Trophoblast cell (in vitro differentiated cells and primary cell): ENCODE results near the gene FBXO5.

ENCODE experiments used
- DNase-seq, 2 donors: peaks; one replicate each; pipeline ENCODE4 v3.0.0-alpha.2; 2016
- H2AFZ ChIP-seq: 2 replicates; pipeline ENCODE4 v1.6.1; 2013; ENCODE audit warnings: low read length, moderate library complexity, mild to moderate bottlenecking; ENCODE audit not compliant: insufficient read depth, poor library complexity
- H2AK5ac ChIP-seq: 2 replicates; pipeline ENCODE4 v1.6.1; 2013; ENCODE audit warnings: mild to moderate bottlenecking, low read length
- H2BK120ac ChIP-seq: 2 replicates; pipeline ENCODE4 v1.6.1; 2013; ENCODE audit warnings: low read length, mild to moderate bottlenecking, moderate library complexity; ENCODE audit not compliant: insufficient read depth, poor library complexity
- H2BK12ac ChIP-seq: 2 replicates; pipeline ENCODE4 v1.6.1; 2013; ENCODE audit warnings: mild to moderate bottlenecking, low read length, moderate library complexity
- H2BK5ac ChIP-seq: 2 replicates; pipeline ENCODE4 v1.6.1; 2013; ENCODE audit warnings: low read length, low read depth, moderate library complexity, mild to moderate bottlenecking; ENCODE audit not compliant: poor library complexity
- H3K14ac ChIP-seq: 2 replicates; pipeline ENCODE4 v1.6.1; 2013; ENCODE audit warnings: mild to moderate bottlenecking, low read length
- H3K18ac ChIP-seq: 2 replicates; pipeline ENCODE4 v1.6.1; 2013; ENCODE audit warnings: mild to moderate bottlenecking, low read length
- H3K23ac ChIP-seq: 2 replicates; pipeline ENCODE4 v1.6.1; 2013; ENCODE audit warnings: low read length
- H3K27ac ChIP-seq: 2 replicates; pipeline ENCODE4 v1.5.1; 2013; ENCODE audit warnings: low read depth, mild to moderate bottlenecking, inconsistent platforms, low read length, moderate library complexity
- H3K27me3 ChIP-seq: 2 replicates; pipeline ENCODE4 v1.6.1; 2013; ENCODE audit warnings: inconsistent platforms, mild to moderate bottlenecking, low read length, moderate library complexity; ENCODE audit not compliant: insufficient read depth
- H3K36me3 ChIP-seq, 2 experiments: 1 replicate in 1 of 2; 2 replicates in 1 of 2; pipeline ENCODE4 v1.6.1; 2013; ENCODE audit warnings: low read length in 2 of 2, mild to moderate bottlenecking in 2 of 2, moderate library complexity in 1 of 2; ENCODE audit not compliant: insufficient read depth in 2 of 2, control insufficient read depth in 1 of 2
- H3K4ac ChIP-seq: 2 replicates; pipeline ENCODE4 v1.6.1; 2013; ENCODE audit warnings: low read depth, mild to moderate bottlenecking, low read length, moderate library complexity
- H3K4me1 ChIP-seq, 2 experiments: 1 replicate in 1 of 2; 2 replicates in 1 of 2; pipeline ENCODE4 v1.6.1; 2013; ENCODE audit warnings: low read length in 2 of 2, mild to moderate bottlenecking in 2 of 2, moderate library complexity in 1 of 2; ENCODE audit not compliant: insufficient read depth in 2 of 2, control insufficient read depth in 1 of 2
- H3K4me2 ChIP-seq: 2 replicates; pipeline ENCODE4 v1.6.1; 2013; ENCODE audit warnings: inconsistent platforms, mild to moderate bottlenecking, low read length, moderate library complexity
- H3K4me3 ChIP-seq: 2 replicates; pipeline ENCODE4 v1.5.1; 2013; ENCODE audit warnings: mild to moderate bottlenecking, low read depth, low read length, inconsistent platforms
- H3K79me1 ChIP-seq: one replicate; pipeline ENCODE4 v1.6.1; 2013; ENCODE audit warnings: low read length
- H3K79me2 ChIP-seq: 2 replicates; pipeline ENCODE4 v1.6.1; 2013; ENCODE audit warnings: low read length, mild to moderate bottlenecking; ENCODE audit not compliant: control insufficient read depth, insufficient read depth, poor library complexity
- H3K9ac ChIP-seq: 2 replicates; pipeline ENCODE4 v1.6.1; 2013; ENCODE audit warnings: mild to moderate bottlenecking, low read length
- H3K9me3 ChIP-seq: 2 replicates; pipeline ENCODE4 v1.6.1; 2013; ENCODE audit warnings: low read depth, mild to moderate bottlenecking, control low read depth, inconsistent platforms, low read length; ENCODE audit not compliant: insufficient read depth
- H4K12ac ChIP-seq: 2 replicates; pipeline ENCODE4 v1.6.1; 2013; ENCODE audit warnings: low read depth, mild to moderate bottlenecking, low read length, moderate library complexity
- H4K8ac ChIP-seq: 2 replicates; pipeline ENCODE4 v1.6.1; 2013; ENCODE audit warnings: low read depth, mild to moderate bottlenecking, low read length, moderate library complexity
- H4K91ac ChIP-seq: one replicate; pipeline ENCODE4 v1.6.1; 2013; ENCODE audit warnings: low read depth, mild to moderate bottlenecking, low read length, moderate library complexity
- WGBS: extraction: QIAGEN DNeasy Blood & Tissue Kit; methylation state at CpG from one replicate; pipeline ENCODE4 v1.1.7; 2013; ENCODE audit warnings: missing lambda C conversion rate; ENCODE audit not compliant: insufficient read length, insufficient coverage; ENCODE audit errors: extremely low coverage; 5-methylcytosine and 5-hydroxymethylcytosine counted together

The FBXO5 gene

DNA sequence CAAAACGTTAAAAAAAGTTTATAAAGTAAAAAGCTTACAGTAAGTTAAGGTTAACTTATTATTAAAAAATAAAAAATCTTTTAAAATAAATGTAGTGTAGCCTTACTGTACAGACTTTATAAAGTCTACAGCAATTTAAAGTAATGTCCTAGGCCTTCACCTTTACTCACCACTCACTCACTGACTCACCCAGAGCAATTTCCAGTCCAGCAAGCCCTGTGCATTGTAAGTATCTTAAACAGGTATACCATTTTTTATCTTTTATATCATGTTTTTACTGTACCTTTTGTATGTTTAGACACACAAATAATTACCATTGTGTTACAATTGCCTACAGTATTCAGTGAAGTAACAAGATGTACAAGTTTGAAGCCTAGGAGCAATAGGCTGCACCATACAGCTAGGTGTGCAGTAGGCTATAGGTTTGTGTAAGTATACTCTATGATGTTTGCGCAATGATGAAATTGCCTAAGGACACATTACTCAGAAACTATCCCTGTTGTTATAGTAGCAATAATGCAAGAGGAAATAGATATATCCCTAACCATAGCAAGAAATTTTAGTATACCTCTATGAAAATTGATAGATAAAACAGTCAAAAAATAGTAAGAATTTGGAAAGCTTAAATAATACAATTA, 39.5 kb downstream of the FBXO5 start:
- no peaks in the 10 kb centered on the region for H3K27me3 ChIP-seq
- no peak overlapping the region for H4K12ac ChIP-seq
- WGBS = no CpG with 5 or more reads among the region's 2 CpGs

DNA sequence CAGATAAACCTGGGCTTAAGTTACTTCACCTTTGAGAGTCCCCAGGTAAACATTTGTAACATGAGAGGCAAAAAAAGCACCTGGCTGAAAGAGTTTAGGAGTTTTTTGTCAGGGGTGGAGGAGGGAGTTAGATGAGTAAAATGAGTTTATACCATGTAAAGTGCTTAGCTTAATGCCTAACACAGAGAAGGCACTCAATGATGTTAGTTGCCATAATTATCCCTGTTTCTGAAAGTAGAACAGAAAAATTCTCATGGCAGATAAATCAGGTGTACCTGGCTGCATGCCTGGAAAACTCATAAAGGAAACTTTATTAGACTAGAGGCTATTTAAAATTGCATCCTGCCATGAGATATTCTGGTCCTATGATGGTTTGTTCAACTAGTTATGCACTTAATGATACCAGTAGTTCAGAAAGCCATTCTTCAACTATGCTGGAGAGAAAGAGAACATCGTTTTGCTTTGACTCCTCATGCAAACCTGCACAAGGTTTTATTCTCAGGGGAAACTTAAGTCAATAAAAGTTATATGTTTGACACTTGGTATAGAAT, 40.4 kb downstream of the FBXO5 start:
- no peak overlapping the region for H2BK12ac ChIP-seq

More for the DNA sequence above, 39.5 kb downstream of the FBXO5 start:
- Histone ChIP-seq H3K27ac (no peak overlapping the region), H3K36me3 (no peaks in the 10 kb centered on the region), H2AFZ (no peak overlapping the region), H3K23ac (no peak overlapping the region), H2BK12ac (no peak overlapping the region), H3K4me3 (no peak overlapping the region), H3K79me2 (no peaks in the 10 kb centered on the region), H2BK120ac (no peak overlapping the region), H2AK5ac (no peak overlapping the region), H4K91ac (no peak overlapping the region), H3K9me3 (no peaks in the 10 kb centered on the region), H3K18ac (no peak overlapping the region), H3K4me1 (no peaks in the 10 kb centered on the region), H3K4me2 (no peak overlapping the region), H3K79me1 (no peaks in the 10 kb centered on the region), H2BK5ac (no peak overlapping the region), H3K9ac (no peak overlapping the region), H3K4ac (no peak overlapping the region), H4K8ac (no peak overlapping the region), H3K14ac (no peak overlapping the region)
- peak; percentile 61 to 97 for DNase-seq

GRCh38 chr6:152941746-152942145, 41.1 kb downstream of the FBXO5 start:
- Histone ChIP-seq H3K79me1 (no peaks in the 10 kb centered on the region), H3K27me3 (no peaks in the 10 kb centered on the region), H3K4me3 (no peak overlapping the region), H4K91ac (no peak overlapping the region), H3K14ac (no peak overlapping the region), H2BK12ac (no peak overlapping the region), H3K4me1 (no peaks in the 10 kb centered on the region), H3K4ac (no peak overlapping the region), H2BK5ac (no peak overlapping the region), H3K79me2 (no peaks in the 10 kb centered on the region), H4K8ac (no peak overlapping the region), H4K12ac (no peak overlapping the region), H3K9me3 (no peaks in the 10 kb centered on the region), H2AK5ac (no peak overlapping the region), H3K18ac (no peak overlapping the region), H3K23ac (no peak overlapping the region), H2AFZ (no peak overlapping the region), H3K4me2 (no peak overlapping the region), H2BK120ac (no peak overlapping the region), H3K36me3 (no peaks in the 10 kb centered on the region), H3K9ac (no peak overlapping the region), H3K27ac (no peak overlapping the region)
- no peak for DNase-seq

More for the DNA sequence above, 40.4 kb downstream of the FBXO5 start:
- H4K8ac ChIP-seq = no peak overlapping the region
- no peak overlapping the region for H3K27ac ChIP-seq
- no CpG with 5 or more reads among the region's 1 CpG for WGBS
- H3K27me3 ChIP-seq = no peaks in the 10 kb centered on the region
- H3K4ac ChIP-seq = no peak overlapping the region
- H3K36me3 ChIP-seq = no peaks in the 10 kb centered on the region
- no peak overlapping the region for H3K18ac ChIP-seq
- H3K4me3 ChIP-seq = no peak overlapping the region
- H3K4me1 ChIP-seq = no peaks in the 10 kb centered on the region
- H2AFZ ChIP-seq = no peak overlapping the region
- H3K4me2 ChIP-seq = no peak overlapping the region
- no peaks in the 10 kb centered on the region for H3K79me2 ChIP-seq
- H3K23ac ChIP-seq = no peak overlapping the region
- H3K9ac ChIP-seq = no peak overlapping the region
- no peaks in the 10 kb centered on the region for H3K9me3 ChIP-seq
- DNase-seq = no peak
- H4K91ac ChIP-seq = no peak overlapping the region
- no peak overlapping the region for H4K12ac ChIP-seq
- no peak overlapping the region for H2BK120ac ChIP-seq
- no peaks in the 10 kb centered on the region for H3K79me1 ChIP-seq
- H2AK5ac ChIP-seq = no peak overlapping the region
- H3K14ac ChIP-seq = no peak overlapping the region
- H2BK5ac ChIP-seq = no peak overlapping the region

DNA sequence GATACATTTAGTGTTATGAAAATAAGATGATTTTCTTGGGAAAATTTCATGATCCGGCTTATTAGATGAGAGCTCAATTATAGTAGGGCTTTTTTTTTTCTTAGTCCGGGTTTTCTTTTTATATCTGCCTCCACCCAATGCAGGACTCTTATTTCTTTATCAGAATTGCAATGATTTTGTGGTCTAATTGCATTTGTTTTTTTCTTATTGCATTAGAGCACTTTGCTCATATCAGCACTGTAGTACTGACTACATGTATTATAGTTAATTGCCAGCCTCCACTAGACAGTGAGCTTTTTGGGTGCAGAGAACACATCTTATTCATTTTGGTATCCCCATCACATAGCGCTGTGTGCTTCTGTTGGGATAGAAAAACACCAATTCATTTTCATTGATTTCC, 50.0 kb downstream of the FBXO5 start:
- no peaks in the 10 kb centered on the region for H3K27me3 ChIP-seq
- H3K9me3 ChIP-seq = no peaks in the 10 kb centered on the region
- no peak overlapping the region for H3K14ac ChIP-seq
- no peak overlapping the region for H3K4me2 ChIP-seq
- H2AK5ac ChIP-seq = no peak overlapping the region
- no peak overlapping the region for H3K27ac ChIP-seq
- H2BK120ac ChIP-seq = no peak overlapping the region
- WGBS = no CpG with 5 or more reads among the region's 3 CpGs
- H2BK12ac ChIP-seq = no peak overlapping the region
- no peak overlapping the region for H3K9ac ChIP-seq
- no peaks in the 10 kb centered on the region for H3K79me1 ChIP-seq
- no peak overlapping the region for H4K8ac ChIP-seq
- no peak overlapping the region for H2AFZ ChIP-seq
- H3K36me3 ChIP-seq = no peaks in the 10 kb centered on the region
- H3K79me2 ChIP-seq = no peaks in the 10 kb centered on the region
- H3K4me3 ChIP-seq = no peak overlapping the region
- no peak overlapping the region for H3K18ac ChIP-seq
- no peak for DNase-seq
- no peak overlapping the region for H3K23ac ChIP-seq
- no peak overlapping the region for H2BK5ac ChIP-seq
- no peak overlapping the region for H3K4ac ChIP-seq
- no peaks in the 10 kb centered on the region for H3K4me1 ChIP-seq
- H4K12ac ChIP-seq = no peak overlapping the region
- H4K91ac ChIP-seq = no peak overlapping the region
